H4 (cell line): Measurements from ENCODE around the gene RAB13. TPM values are rescaled to one million over a fixed set of nuclear protein-coding genes. Genes with fewer than 3 reads are reported as not detected.
"Not testable (repeated sequence)": the region's sequence is repeated elsewhere in the genome, so short reads cannot be mapped to it uniquely, and the experiment has no call there.

Experiments used
- DNase-seq: peaks from one replicate; pipeline ENCODE4 v3.0.0-alpha.2; 2015; ENCODE audit warnings: low spot score
- total RNA-seq: library from RNA; depleted of rRNA; stranded (reverse); fragments of >200 nt; shearing (Covaris generic); gene quantifications from 2 replicates; pipeline ENCODE4 v1.2.3, GENCODE V29; 2014; rRNA removed

The RAB13 gene
- total RNA-seq: 29.2 and 36.1 TPM in 2 replicates

- DNase-seq: peak; percentile 75
Measured at GRCh38 chr1:153985941-153986761, at the start of gene RAB13. Gene RAB13, minus strand, starts transcription at chr1:153986339. Its CDS starts 103 bp downstream, at chr1:153986236.

- not testable (repeated sequence) for DNase-seq
Measured at GRCh38 chr1:154033697-154034096, 47.6 kb upstream of the RAB13 start.

DNA sequence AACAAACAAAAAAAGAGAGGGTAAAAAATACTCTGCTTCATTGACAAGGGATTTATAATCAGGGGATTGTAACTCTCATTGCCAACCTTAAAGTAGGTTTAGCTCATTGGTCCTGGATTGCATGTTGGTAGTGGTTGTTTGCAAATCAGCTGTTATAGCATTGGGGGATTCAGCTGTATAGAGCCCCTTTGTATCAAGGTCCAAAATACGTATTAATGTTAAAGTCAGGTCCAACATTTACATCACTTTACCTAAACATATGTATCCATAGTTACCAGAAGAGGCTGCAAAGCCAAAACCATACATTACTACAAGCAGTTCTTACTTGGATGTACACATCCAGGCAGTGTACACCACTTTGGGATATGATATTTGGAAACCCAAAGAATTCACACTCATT is 33.8 kb upstream of the RAB13 start:
- no peak for DNase-seq

- no peak for DNase-seq
Measured at GRCh38 chr1:154019269-154019668, 33.1 kb upstream of the RAB13 start.

GRCh38 chr1:154014154-154014907 is 28.2 kb upstream of the RAB13 start:
- no peak for DNase-seq

- not testable (repeated sequence) for DNase-seq
Measured at GRCh38 chr1:154012543-154012942, 26.4 kb upstream of the RAB13 start.

- DNase-seq: no peak
Measured at GRCh38 chr1:154012129-154012528, 26.0 kb upstream of the RAB13 start.

DNA sequence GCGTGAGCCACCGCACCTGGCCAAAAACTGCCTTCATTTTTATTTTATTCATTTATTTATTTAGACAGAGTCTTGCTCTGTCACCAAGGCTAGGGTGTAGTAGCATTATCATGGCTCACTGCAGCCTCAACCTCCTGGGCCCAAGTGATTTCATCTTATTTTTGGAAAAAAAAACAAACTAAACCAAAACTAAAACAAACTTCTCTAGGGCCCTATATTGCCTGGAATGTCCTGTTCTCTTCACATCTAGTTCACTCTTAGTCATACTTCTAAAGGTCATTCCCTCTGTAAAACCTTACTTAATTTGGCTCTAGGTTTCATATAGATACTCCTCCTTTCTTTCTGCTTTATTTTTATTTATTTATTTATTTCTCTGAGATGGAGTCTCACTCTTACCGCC is 20.0 kb upstream of the RAB13 start:
- DNase-seq: no peak

DNA sequence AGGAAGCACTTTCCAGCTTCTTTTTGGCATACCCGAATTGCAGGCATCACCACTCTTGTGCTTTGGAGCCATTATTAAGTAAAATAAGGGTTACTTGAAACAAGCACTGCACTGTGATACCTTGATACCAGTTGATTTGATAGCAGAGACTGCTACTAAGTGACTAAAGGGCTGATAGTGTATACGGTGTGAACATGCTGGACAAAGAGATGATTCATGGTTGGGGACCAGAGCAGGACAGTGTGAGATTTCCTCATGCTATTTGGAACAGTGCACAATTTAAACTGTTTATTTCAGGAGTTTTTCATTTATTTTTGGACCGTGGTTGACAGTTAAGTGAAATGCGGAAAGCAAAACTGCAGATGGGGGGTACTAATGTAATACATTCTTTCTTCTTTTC is 14.3 kb upstream of the RAB13 start:
- DNase-seq: no peak

DNA sequence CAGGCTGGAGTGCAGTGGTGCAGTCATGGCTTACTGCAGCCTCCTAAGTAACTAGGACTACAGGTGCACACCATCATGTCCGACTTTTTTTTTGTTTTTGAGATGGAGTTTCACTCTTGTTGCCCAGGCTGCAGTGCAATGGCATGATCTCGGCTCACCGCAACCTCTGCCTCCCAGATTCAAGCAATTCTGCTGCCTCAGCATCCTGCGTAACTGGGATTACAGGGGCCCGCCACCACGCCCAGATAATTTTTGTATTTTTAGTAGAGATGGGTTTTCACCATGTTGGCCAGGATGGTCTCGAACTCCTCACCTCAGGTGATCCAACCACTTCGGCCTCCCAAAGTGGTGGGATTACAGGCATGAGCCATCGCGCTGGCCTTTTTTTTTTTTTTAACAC is 10.7 kb upstream of the RAB13 start:
- not testable (repeated sequence) for DNase-seq

DNA sequence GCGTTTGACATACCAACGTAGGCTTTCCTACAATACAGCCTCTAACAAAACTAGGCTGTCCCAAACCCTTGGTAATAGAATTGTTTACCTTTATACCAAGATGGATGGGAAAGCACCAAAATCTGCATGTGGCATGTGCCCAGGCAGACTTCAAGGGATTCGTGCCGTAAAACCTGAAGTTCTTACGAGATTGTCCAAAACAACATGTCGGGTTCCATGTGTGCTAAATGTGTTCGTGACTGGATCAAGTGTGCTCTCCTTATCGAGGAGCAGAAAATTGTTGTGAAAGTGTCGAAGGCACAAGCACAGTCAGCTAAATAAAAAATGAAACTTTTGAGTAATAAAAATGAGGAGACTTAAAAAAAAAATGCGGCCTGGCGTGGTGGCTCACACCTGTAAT is 9.5 kb upstream of the RAB13 start:
- DNase-seq: no peak

- no peak for DNase-seq
Measured at GRCh38 chr1:153995202-153995601, 9.1 kb upstream of the RAB13 start.

DNA sequence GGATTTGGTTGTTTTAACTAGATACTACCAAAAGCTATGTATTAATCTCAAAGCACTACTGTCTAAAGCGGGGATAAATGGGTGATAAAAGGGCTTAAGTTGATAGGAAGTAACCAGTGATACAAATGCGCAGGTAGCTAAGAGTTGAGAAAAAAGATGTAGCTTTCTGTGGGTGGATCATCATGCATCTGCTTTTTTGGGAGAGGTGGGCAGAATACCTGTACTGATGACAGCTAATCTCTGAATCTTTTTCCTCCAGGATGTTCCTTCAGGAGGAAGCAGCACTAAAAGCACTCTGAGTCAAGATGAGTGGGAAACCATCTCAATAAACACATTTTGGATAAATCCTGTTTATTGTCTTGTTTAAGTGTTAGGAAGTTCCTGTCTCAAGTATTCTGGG is 5.7 kb upstream of the RAB13 start:
- no peak for DNase-seq

- no peak for DNase-seq
Measured at GRCh38 chr1:153991151-153991630, 5.1 kb upstream of the RAB13 start.

DNA sequence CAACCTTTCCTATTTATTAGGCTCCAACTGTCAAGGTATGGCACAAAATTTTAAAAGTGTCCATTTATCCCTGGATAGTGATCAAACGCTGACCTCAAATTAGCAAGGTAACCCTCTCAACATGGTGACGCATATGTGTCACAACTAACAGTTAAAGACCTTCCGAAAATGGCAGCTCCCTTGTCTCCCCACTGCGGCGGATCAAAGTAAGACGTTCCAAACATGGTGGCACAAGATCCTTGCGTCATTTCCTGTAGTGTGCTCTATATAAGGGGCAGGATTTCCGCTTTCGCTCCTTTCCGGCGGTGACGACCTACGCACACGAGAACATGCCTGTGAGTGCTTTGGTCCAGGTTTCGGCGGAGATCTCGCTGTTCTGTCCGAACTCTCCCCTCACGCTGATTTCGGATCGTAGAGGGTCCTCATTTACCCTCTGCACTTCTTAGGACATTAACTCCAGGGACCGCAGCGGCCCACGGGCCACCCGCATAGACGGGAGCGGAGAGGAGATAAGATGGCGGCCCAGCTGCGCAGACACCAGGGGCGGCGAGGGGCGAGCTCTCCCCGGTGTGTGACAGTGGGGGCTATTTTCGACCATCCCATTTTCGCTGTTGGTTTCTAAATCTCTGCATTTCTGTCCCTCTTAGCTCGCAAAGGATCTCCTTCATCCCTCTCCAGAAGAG is 4.5 kb upstream of the RAB13 start, which contains the start of gene RPS27:
Gene RPS27, plus strand, starts transcription at position 295 of the 683 bp plus-strand sequence. Its CDS starts 35 bp downstream, at position 330.
- DNase-seq: peak; percentile 98

- no peak for DNase-seq
Measured at GRCh38 chr1:153987621-153988020, 1.5 kb upstream of the RAB13 start.

GRCh38 chr1:153985341-153985912 is 712 bp downstream of the RAB13 start:
- no peak for DNase-seq

GRCh38 chr1:153984123-153984894 is 1.8 kb downstream of the RAB13 start:
- no peak for DNase-seq

- not testable (repeated sequence) for DNase-seq
Measured at GRCh38 chr1:153981735-153982134, 4.4 kb downstream of the RAB13 start.

- DNase-seq: not testable (repeated sequence)
Measured at GRCh38 chr1:153979091-153979490, 7.0 kb downstream of the RAB13 start.
